CD4-positive, alpha-beta T cell (primary cell): ENCODE results near the gene NAT9. TPM values are rescaled to one million over a fixed set of nuclear protein-coding genes. Genes with fewer than 3 reads are reported as not detected.

Source experiments
- ATAC-seq: fragments of 200-7000 bp; cut with Tn5 transposase; one replicate; pipeline ENCODE4 v1.10.0; 2022; ENCODE audit warnings: mild to moderate bottlenecking; ENCODE audit not compliant: poor library complexity
- CTCF ChIA-PET: fragments of 350-600 bp; sonication (Branson Sonifier 250); formaldehyde crosslinking; loops from one replicate; lab custom pipeline; 2021; ENCODE audit warnings: antibody characterized with exemption, inconsistent platforms; lab: Charles Lee
- POLR2A ChIA-PET: fragments of 350-600 bp; sonication (Branson Sonifier 250); formaldehyde crosslinking; loops from one replicate; lab custom pipeline; 2021; ENCODE audit warnings: antibody characterized with exemption, inconsistent platforms; lab: Charles Lee
- DNase-seq, 14 experiments: peaks; one replicate each; pipeline ENCODE4 v3.0.0-alpha.2; 2013 to 2020; ENCODE audit warnings: mixed read lengths in 2 of 14
- H3K27ac ChIP-seq, 2 donors: one replicate each; pipeline versions ENCODE4 v1.5.1 to v1.7.0; 2013; ENCODE audit warnings: low read length in 2 of 2, low read depth in 1 of 2, mild to moderate bottlenecking in 1 of 2
- H3K27me3 ChIP-seq, 2 experiments: 1 replicate in 1 of 2; 2 replicates in 1 of 2; pipeline versions ENCODE4 v1.6.1 to v1.7.0; 2013; ENCODE audit warnings: low read length in 2 of 2, control low read depth in 1 of 2, mild to moderate bottlenecking in 1 of 2, moderate library complexity in 1 of 2; ENCODE audit not compliant: insufficient read depth in 2 of 2, control insufficient read depth in 1 of 2
- H3K36me3 ChIP-seq: one replicate; pipeline ENCODE4 v1.6.1; 2013; ENCODE audit warnings: low read length, control low read depth; ENCODE audit not compliant: insufficient read depth
- H3K4me1 ChIP-seq: one replicate; pipeline ENCODE4 v1.6.1; 2013; ENCODE audit warnings: low read length, control low read depth; ENCODE audit not compliant: insufficient read depth
- H3K4me3 ChIP-seq: one replicate; pipeline ENCODE4 v1.5.1; 2013; ENCODE audit warnings: mild to moderate bottlenecking, low read length, moderate library complexity
- H3K9me3 ChIP-seq, 2 experiments: 1 replicate in 1 of 2; 2 replicates in 1 of 2; pipeline versions ENCODE4 v1.6.1 to v1.7.0; 2013; ENCODE audit warnings: low read length in 2 of 2, mild to moderate bottlenecking in 2 of 2, control low read depth in 1 of 2, moderate library complexity in 1 of 2; ENCODE audit not compliant: control insufficient read depth in 1 of 2, insufficient read depth in 1 of 2
- H3K27ac Mint-ChIP-seq: one replicate; pipeline ENCODE4 v1.8.0; 2020; ENCODE audit warnings: mixed read lengths
- H3K27me3 Mint-ChIP-seq: one replicate; pipeline ENCODE4 v1.8.0; 2021; ENCODE audit warnings: mixed read lengths
- H3K36me3 Mint-ChIP-seq: one replicate; pipeline ENCODE4 v1.8.0; 2021; ENCODE audit warnings: low read depth, mixed read lengths
- H3K4me1 Mint-ChIP-seq: one replicate; pipeline ENCODE4 v1.8.0; 2021; ENCODE audit warnings: low read depth, mixed read lengths
- H3K4me3 Mint-ChIP-seq: one replicate; pipeline ENCODE4 v1.8.0; 2020; ENCODE audit warnings: mild to moderate bottlenecking, mixed read lengths
- H3K9me3 Mint-ChIP-seq: one replicate; pipeline ENCODE4 v1.8.0; 2020; ENCODE audit warnings: mixed read lengths
- intact Hi-C, 2 experiments: fragments of 100-400 bp; cut with DNase I in 1 of 2; cut with micrococcal nuclease in 1 of 2; formaldehyde crosslinking; loops; one replicate each; pipeline versions ENCODE4 v1.15.1 to v1.9.0; 2023 to 2025; cut with DNase I, micrococcal nuclease
- total RNA-seq, 174 experiments: library from RNA in 2 of 174; stranded (reverse) in 2 of 174; gene quantifications; one replicate each; pipeline ENCODE4 v1.2.3 and lab custom pipeline; 2021 to 2026
- TF ChIP-seq, protein P1 (sequence below): fragments of 200-600 bp; IDR thresholded peaks from one replicate; pipeline ENCODE4 v1.8.0; 2022; ENCODE audit warnings: antibody characterized with exemption, mild to moderate bottlenecking

The NAT9 gene
- total RNA-seq, 2 experiments from 2014 or later = 34.6 to 38.2 TPM

DNA sequence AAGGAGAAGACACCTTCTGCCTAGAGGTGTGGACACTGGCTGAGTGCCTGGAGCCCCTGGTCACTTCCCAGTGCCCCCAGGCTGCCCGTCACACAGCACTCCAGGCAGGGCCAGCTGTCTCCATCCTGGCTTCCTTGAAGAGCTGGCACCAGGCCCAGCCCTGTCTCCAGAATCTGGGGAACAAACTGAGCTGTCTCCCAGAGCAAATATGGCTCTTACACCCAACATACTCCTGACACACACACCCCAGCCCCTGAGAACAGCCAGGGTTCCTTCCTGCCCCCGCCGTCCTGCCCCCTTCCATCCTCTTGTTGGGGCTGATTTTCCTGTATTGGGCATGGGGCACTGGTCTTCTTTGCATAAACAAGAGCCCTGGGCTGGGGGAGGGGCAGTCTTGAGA, 18.6 kb downstream of the NAT9 start:
- ChIA-PET CTCF (interaction anchor here (1.2 to 3.4 kb wide), 2 partner anchors 20 to 95 kb away, joined by 3 to 18 read pairs; partner anchors contain the start of gene RAB37), POLR2A (interaction anchor here (0.7 to 6.1 kb wide), 7 partner anchors 9 to 116 kb away, joined by 3 to 90 read pairs (median 7); partner anchors contain the start of genes FDXR, NAT9, NHERF1 and RAB37)
- intact Hi-C loops = no loop called here
- H3K27ac ChIP-seq = peak overlapping the region; percentile 63 to 65
- no peaks in the 10 kb centered on the region for H3K27me3 ChIP-seq
- H3K4me1 ChIP-seq = peaks cover 100% of the 10 kb centered on the region
- H3K27ac Mint-ChIP-seq = peak overlapping the region; percentile 91
- no peaks in the 10 kb centered on the region for H3K9me3 Mint-ChIP-seq
- H3K4me3 Mint-ChIP-seq = no peak overlapping the region
- H3K9me3 ChIP-seq = no peaks in the 10 kb centered on the region
- peak overlapping the region; percentile 8 for H3K4me3 ChIP-seq
- peaks cover 81% of the 10 kb centered on the region for H3K4me1 Mint-ChIP-seq
- TF ChIP-seq, protein P1, sequence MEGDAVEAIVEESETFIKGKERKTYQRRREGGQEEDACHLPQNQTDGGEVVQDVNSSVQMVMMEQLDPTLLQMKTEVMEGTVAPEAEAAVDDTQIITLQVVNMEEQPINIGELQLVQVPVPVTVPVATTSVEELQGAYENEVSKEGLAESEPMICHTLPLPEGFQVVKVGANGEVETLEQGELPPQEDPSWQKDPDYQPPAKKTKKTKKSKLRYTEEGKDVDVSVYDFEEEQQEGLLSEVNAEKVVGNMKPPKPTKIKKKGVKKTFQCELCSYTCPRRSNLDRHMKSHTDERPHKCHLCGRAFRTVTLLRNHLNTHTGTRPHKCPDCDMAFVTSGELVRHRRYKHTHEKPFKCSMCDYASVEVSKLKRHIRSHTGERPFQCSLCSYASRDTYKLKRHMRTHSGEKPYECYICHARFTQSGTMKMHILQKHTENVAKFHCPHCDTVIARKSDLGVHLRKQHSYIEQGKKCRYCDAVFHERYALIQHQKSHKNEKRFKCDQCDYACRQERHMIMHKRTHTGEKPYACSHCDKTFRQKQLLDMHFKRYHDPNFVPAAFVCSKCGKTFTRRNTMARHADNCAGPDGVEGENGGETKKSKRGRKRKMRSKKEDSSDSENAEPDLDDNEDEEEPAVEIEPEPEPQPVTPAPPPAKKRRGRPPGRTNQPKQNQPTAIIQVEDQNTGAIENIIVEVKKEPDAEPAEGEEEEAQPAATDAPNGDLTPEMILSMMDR = no peak
- H3K36me3 ChIP-seq = peaks cover 53% of the 10 kb centered on the region
- H3K27me3 Mint-ChIP-seq = no peaks in the 10 kb centered on the region
- H3K36me3 Mint-ChIP-seq = peaks cover 27% of the 10 kb centered on the region
- DNase-seq = no peak
- ATAC-seq = no peak

DNA sequence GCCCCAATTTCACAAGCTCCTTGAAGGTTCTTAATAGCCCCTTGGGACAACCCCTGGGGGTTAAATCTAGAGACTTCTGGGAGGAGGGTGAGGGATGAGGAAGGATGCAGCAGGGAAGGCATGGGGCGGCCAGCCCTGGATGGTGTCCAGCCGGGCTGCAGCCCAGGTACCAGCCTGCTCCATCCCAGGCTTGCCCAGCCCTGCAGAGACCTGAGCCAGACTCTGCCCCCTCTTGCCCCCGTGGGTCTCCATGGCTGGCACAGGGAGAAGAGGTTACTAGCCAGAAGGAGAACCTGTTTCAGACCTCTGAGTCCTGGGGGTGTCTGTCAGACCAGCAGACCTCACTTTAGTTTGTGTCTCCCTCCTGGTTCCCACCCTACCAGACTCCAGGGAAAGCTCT, 19.3 kb downstream of the NAT9 start:
- H3K27ac ChIP-seq = peak overlapping the region; percentile 63 to 65
- CTCF ChIA-PET = interaction anchor here (3.4 kb wide), 1 partner anchor 20 kb away, joined by 18 read pairs; the partner anchor contains the start of gene RAB37

DNA sequence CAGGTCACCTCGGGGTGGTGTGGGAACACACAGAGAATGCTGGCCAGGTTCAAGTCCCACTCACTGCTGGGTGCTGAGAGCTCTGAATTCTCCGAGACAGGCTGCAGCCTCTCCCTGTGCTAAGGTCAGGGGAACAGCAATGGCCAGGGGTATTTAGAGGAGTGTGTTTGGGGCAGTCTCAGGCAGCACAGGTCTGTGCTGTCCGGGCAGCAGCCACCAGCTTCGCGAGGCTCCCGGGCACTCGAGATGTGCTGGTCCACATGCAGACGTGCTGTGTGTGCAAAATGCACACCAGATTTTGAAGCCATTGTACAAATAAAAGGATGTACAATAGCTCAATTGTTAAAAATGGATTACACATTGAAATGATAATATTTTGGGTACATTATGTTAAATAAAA, 20.6 kb downstream of the NAT9 start:
- intact Hi-C loops = no loop called here
- Mint-ChIP-seq H3K4me1 (peaks cover 92% of the 10 kb centered on the region), H3K36me3 (peaks cover 44% of the 10 kb centered on the region), H3K27me3 (no peaks in the 10 kb centered on the region), H3K4me3 (peak overlapping the region; percentile 62), H3K9me3 (no peaks in the 10 kb centered on the region), H3K27ac (peak overlapping the region; percentile 94)
- Histone ChIP-seq H3K4me1 (peaks cover 98% of the 10 kb centered on the region), H3K36me3 (peaks cover 44% of the 10 kb centered on the region), H3K27me3 (no peaks in the 10 kb centered on the region), H3K4me3 (no peak overlapping the region), H3K27ac (peak overlapping the region in 1 of 2 donors; percentile 3), H3K9me3 (no peaks in the 10 kb centered on the region)
- POLR2A ChIA-PET = interaction anchor here (0.9 to 1.4 kb wide), 2 partner anchors 14 to 18 kb away, joined by 5 to 8 read pairs; partner anchors contain the start of gene RAB37
- no peak for ATAC-seq
- TF ChIP-seq, protein P1 = no peak
- CTCF ChIA-PET = interaction anchor here (0.6 to 2.0 kb wide), 5 partner anchors 15 to 343 kb away, joined by 3 to 6 read pairs (median 3); partner anchors contain the start of gene RAB37
- no peak for DNase-seq

More for the DNA sequence above, 19.3 kb downstream of the NAT9 start:
- H3K4me3 ChIP-seq = no peak overlapping the region
- POLR2A ChIA-PET = interaction anchor here (1.1 to 6.1 kb wide), 4 partner anchors 9 to 37 kb away, joined by 3 to 90 read pairs (median 18); partner anchors contain the start of genes NHERF1 and RAB37
- H3K27ac Mint-ChIP-seq = peak overlapping the region; percentile 91
- no peaks in the 10 kb centered on the region for H3K9me3 Mint-ChIP-seq
- peaks cover 52% of the 10 kb centered on the region for H3K36me3 ChIP-seq
- H3K4me1 Mint-ChIP-seq = peaks cover 87% of the 10 kb centered on the region
- TF ChIP-seq, protein P1 = no peak
- H3K27me3 Mint-ChIP-seq = no peaks in the 10 kb centered on the region
- H3K9me3 ChIP-seq = no peaks in the 10 kb centered on the region
- peak overlapping the region; percentile 60 for H3K4me3 Mint-ChIP-seq
- H3K36me3 Mint-ChIP-seq = peaks cover 32% of the 10 kb centered on the region
- ATAC-seq = no peak
- H3K4me1 ChIP-seq = peaks cover 100% of the 10 kb centered on the region
- DNase-seq = no peak
- H3K27me3 ChIP-seq = no peaks in the 10 kb centered on the region
- intact Hi-C loops = no loop called here
